K562 (cell line): ENCODE measurements around the gene AIMP2. TPM values are rescaled to one million over a fixed set of nuclear protein-coding genes. Genes with fewer than 3 reads are reported as not detected.

Source experiments
- ATAC-seq: fragments of 200-7000 bp; cut with Tn5 transposase; 3 replicates; pipeline ENCODE4 v1.9.1; 2020; ENCODE audit warnings: moderate library complexity
- Bru-seq: library from RNA; stranded (reverse); fragments of 400-500 nt; gene quantifications from one replicate; lab custom pipeline; 2021; lab: Mats Ljungman, UMichigan
- BruChase-seq, 2 experiments: library from RNA; stranded (reverse); fragments of 400-500 nt; gene quantifications; one replicate each; lab custom pipeline; 2021; lab: Mats Ljungman, UMichigan
- BruUV-seq: library from RNA; stranded (reverse); fragments of 400-500 nt; replicated peaks from 2 replicates; lab custom pipeline; 2021; lab: Mats Ljungman, UMichigan
- CTCF ChIA-PET: fragments of 300-600 bp; formaldehyde crosslinking; extraction: SDS; loops from one replicate; lab custom pipeline; 2021; ENCODE audit warnings: low intra/inter-chr PET ratio; lab: Yijun Ruan, JAX
- POLR2A ChIA-PET: fragments of 300-600, 350-650 bp; sonication (Branson Sonifier 250); formaldehyde crosslinking; extraction: SDS; loops from one replicate; lab custom pipeline; 2021; ENCODE audit warnings: antibody characterized with exemption, inconsistent platforms; lab: Yijun Ruan, JAX
- DNase-seq, 4 experiments: peaks; one replicate each; pipeline versions ENCODE4 v3.0.0 to v3.0.0-alpha.2; 2011 to 2018; ENCODE audit warnings: low spot score in 3 of 4, mixed read lengths in 3 of 4; ENCODE audit errors: extremely low read depth in 1 of 4
- FAIRE-seq: peaks from 2 replicates; lab custom pipeline; 2011; peaks lifted over from hg19 to GRCh38; lab: Jason Lieb, UNC
- H2AFZ ChIP-seq: 2 replicates; pipeline ENCODE4 v1.6.0; 2011; ENCODE audit warnings: low read depth, low read length, control low read depth, inconsistent platforms
- H3K27ac ChIP-seq: fragments of 200-600 bp; 3 replicates; pipeline ENCODE4 v1.8.0; 2011; ENCODE audit warnings: low read depth, mild to moderate bottlenecking, control low read depth, inconsistent platforms, low read length, moderate library complexity, mixed read lengths; ENCODE audit errors: extremely low read depth
- H3K27me3 ChIP-seq, 2 experiments: fragments of 300-600 bp in 1 of 2; 2 replicates in 1 of 2; 3 replicates in 1 of 2; pipeline versions ENCODE4 v1.6.0 to v1.8.0; 2011; ENCODE audit warnings: inconsistent platforms in 2 of 2, low read length in 2 of 2, mild to moderate bottlenecking in 1 of 2, mixed read lengths in 1 of 2, moderate library complexity in 1 of 2; ENCODE audit not compliant: control insufficient read depth in 2 of 2, insufficient read depth in 2 of 2
- H3K36me3 ChIP-seq: fragments of 300-600 bp; 3 replicates; pipeline ENCODE4 v1.8.0; 2011; ENCODE audit warnings: mild to moderate bottlenecking, low read length, inconsistent platforms; ENCODE audit not compliant: control insufficient read depth, insufficient read depth
- H3K4me1 ChIP-seq, 2 experiments: fragments of 200-600 bp in 1 of 2; replicated peaks in 1 of 2; 2 replicates in 1 of 2; 3 replicates in 1 of 2; pipeline versions ENCODE4 v1.5.1 to v1.8.0; 2011; ENCODE audit warnings: inconsistent platforms in 2 of 2, low read length in 2 of 2, mild to moderate bottlenecking in 1 of 2, mixed read lengths in 1 of 2, moderate library complexity in 1 of 2; ENCODE audit not compliant: control insufficient read depth in 2 of 2, insufficient read depth in 2 of 2
- H3K4me2 ChIP-seq: 2 replicates; pipeline ENCODE4 v1.6.1; 2011; ENCODE audit warnings: low read length, control low read depth, inconsistent platforms, mixed read lengths; ENCODE audit not compliant: insufficient read depth
- H3K4me3 ChIP-seq: fragments of 200-600 bp; sonication (generic), shearing (Covaris generic); 2 replicates; pipeline ENCODE4 v1.5.1; 2016; ENCODE audit warnings: control low read depth, inconsistent platforms
- H3K79me2 ChIP-seq: fragments of 200-600 bp; 3 replicates; pipeline ENCODE4 v1.8.0; 2011; ENCODE audit warnings: low read length, inconsistent platforms; ENCODE audit not compliant: control insufficient read depth, insufficient read depth
- H3K9ac ChIP-seq, 2 experiments: 2 replicates each; pipeline versions ENCODE4 v1.6.0 to v1.6.1; 2011; ENCODE audit warnings: low read depth in 2 of 2, low read length in 2 of 2, control low read depth in 1 of 2, inconsistent platforms in 1 of 2, mild to moderate bottlenecking in 1 of 2, mixed read lengths in 1 of 2; ENCODE audit not compliant: insufficient read depth in 1 of 2
- H3K9me1 ChIP-seq: one replicate; pipeline ENCODE4 v1.6.0; 2011; ENCODE audit warnings: inconsistent platforms, mild to moderate bottlenecking, low read length, moderate library complexity; ENCODE audit not compliant: control insufficient read depth, insufficient read depth
- H3K9me3 ChIP-seq: replicated peaks from 2 replicates; pipeline ENCODE4 v1.5.1; 2011; ENCODE audit warnings: low read depth, low read length, inconsistent platforms; ENCODE audit not compliant: control insufficient read depth, insufficient read depth
- H4K20me1 ChIP-seq: replicated peaks from 2 replicates; pipeline ENCODE4 v1.6.1; 2011; ENCODE audit warnings: low read length, inconsistent platforms, mixed read lengths; ENCODE audit not compliant: control insufficient read depth, insufficient read depth
- FOSL1 ChIP-seq: fragments of 200-800 bp; sonication (Bioruptor generic); conservative IDR thresholded peaks from 2 replicates; pipeline ENCODE4 v1.6.1; 2016; ENCODE audit warnings: missing genetic modification characterization, missing compliant biosample characterization
- HMG20A ChIP-seq: fragments of 450-650 bp; formaldehyde crosslinking; conservative IDR thresholded peaks from 2 replicates; pipeline ENCODE4 v1.4.0; 2020; ENCODE audit warnings: mild to moderate bottlenecking, mixed read lengths
- LARP7 ChIP-seq: fragments of 450-650 bp; IDR thresholded peaks from 2 replicates; pipeline ENCODE4 v1.6.1; 2016
- RNF2 ChIP-seq: sonication (generic); IDR thresholded peaks from 2 replicates; pipeline ENCODE4 v1.6.1; 2016
- ZNF407 ChIP-seq: fragments of 450-650 bp; IDR thresholded peaks from 2 replicates; pipeline ENCODE4 v1.6.1; 2016; ENCODE audit warnings: low read depth
- WGBS: fragments of 100-300 bp; shearing (Covaris generic); methylation state at CpG from one replicate; pipeline ENCODE4 v1.1.6; 2016; ENCODE audit warnings: low coverage, mixed read lengths; ENCODE audit not compliant: insufficient coverage; ENCODE audit errors: missing lambda C conversion rate; 5-methylcytosine and 5-hydroxymethylcytosine counted together
- in situ Hi-C: fragments of 300-500 bp; cut with MboI; formaldehyde crosslinking; loops from 4 replicates; pipeline ENCODE4 v1.15.0; 2018; ENCODE audit warnings: inconsistent platforms, mixed read lengths
- intact Hi-C: fragments of 100-400 bp; cut with micrococcal nuclease; formaldehyde crosslinking; loops from 2 replicates; pipeline ENCODE4 v1.14.2; 2022
- long read RNA-seq, 3 experiments: library from polyadenylated mRNA in 2 of 3; library from RNA in 1 of 3; unstranded in 2 of 3; stranded (forward) in 1 of 3; transcript quantifications; one replicate each; pipeline ENCODE4 v2.0.0, GENCODE V29; 2019 to 2022
- polyA minus RNA-seq, 3 experiments: library from RNA; depleted of rRNA, polyadenylated mRNA; stranded (reverse); fragments of >200 nt; gene quantifications; 2 replicates each; pipeline ENCODE4 v1.2.3, GENCODE V29; 2011
- polyA plus RNA-seq, 8 experiments: library from polyadenylated mRNA; depleted of rRNA in 4 of 8; stranded (reverse) in 5 of 8; unstranded in 3 of 8; fragments of >200 nt; fragmentation: Nextera tagmentation in 2 of 8; fragmentation: Illumina TruSeq in 1 of 8; extraction: Ambion mirVana in 2 of 8; extraction: Trizol in 1 of 8; gene quantifications; 2 replicates each; pipeline versions ENCODE4 v1.2.1 to v1.2.3, GENCODE V29; 2011 to 2014; ENCODE audit warnings: inconsistent platforms in 1 of 8, missing spikeins in 1 of 8
- total RNA-seq, 7 experiments: library from RNA; depleted of rRNA in 6 of 7; stranded (reverse); fragments of >200 nt in 6 of 7; fragmentation: Illumina TruSeq in 2 of 7; extraction: Trizol in 2 of 7; gene quantifications; 2 replicates each; pipeline versions ENCODE4 v1.2.1 to v1.2.3, GENCODE V29; 2011 to 2021; ENCODE audit warnings: low replicate concordance in 1 of 7

Gene AIMP2
- 17.5 and 24.0 TPM in 2 replicates for total RNA-seq (2011; cell fraction: chromatin; rRNA removed; ENCODE audit: low replicate concordance)
- 26.6 and 32.2 TPM in 2 replicates for total RNA-seq (2011; cell fraction: nucleolus; rRNA removed)
- total RNA-seq (2011; cell fraction: nucleoplasm; rRNA removed): 28.0 and 29.7 TPM in 2 replicates
- total RNA-seq (2014; rRNA removed) (83.5 and 84.9 TPM in 2 replicates), total RNA-seq (2014; rRNA removed; fragmentation: Illumina TruSeq; extraction: Trizol) (47.2 and 51.8 TPM in 2 replicates), total RNA-seq (2015; rRNA removed; fragmentation: Illumina TruSeq; extraction: Trizol) (66.4 and 67.0 TPM in 2 replicates), total RNA-seq (2021) (62.5 and 65.8 TPM in 2 replicates), polyA plus RNA-seq (2011; rRNA removed) (57.8 and 69.3 TPM in 2 replicates), polyA plus RNA-seq (2014; fragmentation: Illumina TruSeq; extraction: Trizol) (57.6 and 70.8 TPM in 2 replicates), polyA plus RNA-seq (2014; fragmentation: Nextera tagmentation; extraction: Ambion mirVana) (10 to 100 TPM; 47.5 to 63.5 TPM), polyA plus RNA-seq (2014; rRNA removed) (65.7 and 73.7 TPM in 2 replicates), polyA minus RNA-seq (2011; rRNA and poly(A)+ RNA removed) (48.0 and 62.2 TPM in 2 replicates), Bru-seq, nascent RNA (percentile 74 among the genes with signal in this experiment), BruChase-seq, experiment 1, labeled RNA remaining after a 2-hour chase (percentile 67 among the genes with signal in this experiment), BruChase-seq, experiment 2, labeled RNA remaining after a 6-hour chase (percentile 68 among the genes with signal in this experiment)
- 79.2 and 95.7 TPM in 2 replicates for polyA plus RNA-seq (2011; cell fraction: cytosol; rRNA removed)
- 23.6 and 26.8 TPM in 2 replicates for polyA plus RNA-seq (2011; cell fraction: nucleus; rRNA removed)
- 44.7 and 52.9 TPM in 2 replicates for polyA plus RNA-seq (2012)
- 42.0 and 45.0 TPM in 2 replicates for polyA minus RNA-seq (2011; cell fraction: cytosol; rRNA and poly(A)+ RNA removed)
- 17.5 and 27.1 TPM in 2 replicates for polyA minus RNA-seq (2011; cell fraction: nucleus; rRNA and poly(A)+ RNA removed)
- long read RNA-seq, experiment 1, transcript AIMP2-202 (3 exons, 860 nt): minor isoform, 6 of 162 reads
- long read RNA-seq, experiment 1, transcript AIMP2-201 (4 exons, 1,225 nt): major isoform, 104 of 162 reads
- long read RNA-seq, experiment 1, partial matches to known transcripts: 17 of 162 reads
- long read RNA-seq, experiment 1, other reads (novel, unspliced or antisense): 35 of 162 reads
- long read RNA-seq, experiment 2, transcript AIMP2-201 (4 exons, 1,225 nt): major isoform, 81 of 120 reads
- long read RNA-seq, experiment 2, partial matches to known transcripts: 11 of 120 reads
- long read RNA-seq, experiment 2, other reads (novel, unspliced or antisense): 23 of 120 reads
- long read RNA-seq, experiment 3, transcript AIMP2-201 (4 exons, 1,225 nt): major isoform, 95 of 115 reads
- long read RNA-seq, experiment 3, transcript AIMP2-202 (3 exons, 860 nt): minor isoform, 9 of 115 reads
- long read RNA-seq, experiment 3, partial matches to known transcripts: 4 of 115 reads
- long read RNA-seq, experiment 3, other reads (novel, unspliced or antisense): 7 of 115 reads

GRCh38 chr7:6008668-6009611 lies at the start of gene AIMP2, which contains the start of gene PMS2:
AIMP2 (plus strand) TSS chr7:6009272; CDS start chr7:6009364, 92 bp downstream.
PMS2 (minus strand) TSS chr7:6009049; CDS start chr7:6009019, 30 bp downstream.
- Histone ChIP-seq H3K4me3 (peak within 1 kb of the TSS; percentile 65), H4K20me1 (no peaks in the 10 kb centered on the region), H2AFZ (peak within 1 kb of the TSS; percentile 96), H3K79me2 (peaks cover 53% of the 10 kb centered on the region), H3K4me1 (peaks cover 12 to 15% of the 10 kb centered on the region in 2 experiments; a peak in 4 of 5 replicates), H3K27ac (peak within 1 kb of the TSS; percentile 99), H3K9me1 (no peaks in the 10 kb centered on the region), H3K27me3 (no peaks in the 10 kb centered on the region), H3K4me2 (peak within 1 kb of the TSS; percentile 85), H3K9me3 (no peaks in the 10 kb centered on the region), H3K36me3 (peaks cover 36% of the 10 kb centered on the region; the same call in 2 of the 3 replicates), H3K9ac (peak within 1 kb of the TSS; percentile 84 to 99)
- POLR2A ChIA-PET: interaction anchor here (0.6 to 2.0 kb wide), 10 partner anchors 9 to 153 kb away, joined by 3 to 15 read pairs (median 4); no protein-coding TSS in a partner anchor
- peak; percentile 92 for ATAC-seq
- DNase-seq: peak; percentile 94 to 98 (median 96)
- in situ Hi-C loops (no loop called here), intact Hi-C loops (loop anchor here (2.0 kb wide), 2 partner anchors 16 to 48 kb away; no protein-coding TSS in a partner anchor)
- FAIRE-seq: peak; percentile 95
- BruUV-seq: TSS peak; percentile 76
- 1% methylated on average over 70 of the region's 84 CpGs for WGBS
- CTCF ChIA-PET: interaction anchor here (0.5 kb wide), 1 partner anchor 585 kb away, joined by 3 read pairs; no protein-coding TSS in a partner anchor
- TF ChIP-seq FOSL1: peak; percentile 29; the same call in 1 of the 2 replicates
- peak; percentile 85 for TF ChIP-seq RNF2
- TF ChIP-seq HMG20A (CRISPR knock-in tag): no peak
- no peak for TF ChIP-seq ZNF407
- TF ChIP-seq LARP7: no peak
